ENCODE results near the gene TENM4.

DNA sequence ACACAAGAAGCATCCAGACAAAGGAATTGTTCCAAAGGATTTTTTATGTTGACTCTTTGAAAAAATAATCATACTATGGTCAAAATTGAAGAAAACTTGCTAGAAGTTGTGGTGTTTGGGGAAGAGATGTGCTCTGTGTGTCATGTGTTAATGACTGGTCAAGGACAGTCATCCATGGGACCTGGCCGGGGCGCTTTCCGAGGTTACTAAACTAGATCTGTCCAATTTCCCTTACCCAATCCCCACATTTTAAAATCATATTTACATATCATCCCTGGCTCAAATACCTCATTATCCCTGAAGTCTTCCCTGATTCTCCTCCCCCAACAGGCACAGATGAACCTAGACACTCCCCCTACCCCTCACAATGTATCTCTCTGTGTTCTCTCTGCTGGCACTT is 289.4 kb downstream of the TENM4 start:
- TF ChIP-seq, protein P1, sequence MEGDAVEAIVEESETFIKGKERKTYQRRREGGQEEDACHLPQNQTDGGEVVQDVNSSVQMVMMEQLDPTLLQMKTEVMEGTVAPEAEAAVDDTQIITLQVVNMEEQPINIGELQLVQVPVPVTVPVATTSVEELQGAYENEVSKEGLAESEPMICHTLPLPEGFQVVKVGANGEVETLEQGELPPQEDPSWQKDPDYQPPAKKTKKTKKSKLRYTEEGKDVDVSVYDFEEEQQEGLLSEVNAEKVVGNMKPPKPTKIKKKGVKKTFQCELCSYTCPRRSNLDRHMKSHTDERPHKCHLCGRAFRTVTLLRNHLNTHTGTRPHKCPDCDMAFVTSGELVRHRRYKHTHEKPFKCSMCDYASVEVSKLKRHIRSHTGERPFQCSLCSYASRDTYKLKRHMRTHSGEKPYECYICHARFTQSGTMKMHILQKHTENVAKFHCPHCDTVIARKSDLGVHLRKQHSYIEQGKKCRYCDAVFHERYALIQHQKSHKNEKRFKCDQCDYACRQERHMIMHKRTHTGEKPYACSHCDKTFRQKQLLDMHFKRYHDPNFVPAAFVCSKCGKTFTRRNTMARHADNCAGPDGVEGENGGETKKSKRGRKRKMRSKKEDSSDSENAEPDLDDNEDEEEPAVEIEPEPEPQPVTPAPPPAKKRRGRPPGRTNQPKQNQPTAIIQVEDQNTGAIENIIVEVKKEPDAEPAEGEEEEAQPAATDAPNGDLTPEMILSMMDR (IDR thresholded peaks at IDR 0.05; ENCODE audit: low read depth, low read length, missing input control), result no peak
- TF ChIP-seq RAD21 (IDR thresholded peaks at IDR 0.05), result no peak
